ENCODE measurements around the gene ARMC3. TPM values are rescaled to one million over a fixed set of nuclear protein-coding genes. Genes with fewer than 3 reads are reported as not detected.
A peak's percentile ranks its signal among the peaks of the same experiment; 100 is the strongest.

The ARMC3 gene
- total and polyA plus RNA-seq, 8 donors: 0.05 to 0.25 TPM; not detected in 6

- DNase-seq (no peak), ATAC-seq (peak in 3 of 4 donors; percentile 61 to 74 (median 73)), FAIRE-seq (no peak)
- no peak for TF ChIP-seq CTCF (IDR thresholded peaks at IDR 0.05)
- peak overlapping the region in 1 of 4 donors; percentile 1 for H3K27ac ChIP-seq
- H3K9me3 ChIP-seq: no peaks in the 10 kb centered on the region
- H3K27me3 ChIP-seq: no peaks in the 10 kb centered on the region
- intact Hi-C loops (cut with DNase I): no loop called here
- no peaks in the 10 kb centered on the region for H3K36me3 ChIP-seq
- WGBS, 2 donors: 55 to 56% methylated on average over 3 of the region's 3 CpGs
- no peak overlapping the region for H3K4me3 ChIP-seq
- peaks cover 0 to 5% (median 0%) of the 10 kb centered on the region in 3 donors for H3K4me1 ChIP-seq
Observed at GRCh38 chr10:23016636-23017035, 88.8 kb downstream of the ARMC3 start.

- Histone ChIP-seq H3K27me3 (no peaks in the 10 kb centered on the region), H3K9me3 (no peaks in the 10 kb centered on the region), H3K27ac (no peak overlapping the region), H3K36me3 (no peaks in the 10 kb centered on the region), H3K4me1 (peaks cover 0 to 5% (median 0%) of the 10 kb centered on the region in 3 donors), H3K4me3 (no peak overlapping the region)
- TF ChIP-seq CTCF (IDR thresholded peaks at IDR 0.05): no peak
- FAIRE-seq (no peak), ATAC-seq (no peak), DNase-seq (no peak)
- 89 to 98% methylated on average over 6 of the region's 6 CpGs for WGBS, 2 donors
- intact Hi-C loops (cut with DNase I): no loop called here
Observed at GRCh38 chr10:23019633-23020032, 91.8 kb downstream of the ARMC3 start.

GRCh38 chr10:23021430-23021829, 93.6 kb downstream of the ARMC3 start:
- H3K27ac ChIP-seq: no peak overlapping the region
- TF ChIP-seq CTCF (IDR thresholded peaks at IDR 0.05): no peak
- H3K4me1 ChIP-seq: no peaks in the 10 kb centered on the region
- WGBS, 2 donors: 90 to 95% methylated on average over 2 of the region's 2 CpGs
- DNase-seq (no peak), ATAC-seq (no peak), FAIRE-seq (no peak)
- no peaks in the 10 kb centered on the region for H3K27me3 ChIP-seq
- no peaks in the 10 kb centered on the region for H3K9me3 ChIP-seq
- intact Hi-C loops (cut with DNase I): no loop called here
- H3K4me3 ChIP-seq: no peak overlapping the region
- H3K36me3 ChIP-seq: no peaks in the 10 kb centered on the region

- intact Hi-C loops (cut with DNase I): no loop called here
- H3K27me3 ChIP-seq: no peaks in the 10 kb centered on the region
- WGBS, 2 donors: 91 to 92% methylated on average over 2 of the region's 2 CpGs
- H3K4me1 ChIP-seq: no peaks in the 10 kb centered on the region
- no peak overlapping the region for H3K27ac ChIP-seq
- DNase-seq (no peak), FAIRE-seq (no peak), ATAC-seq (no peak)
- TF ChIP-seq CTCF (IDR thresholded peaks at IDR 0.05): no peak
- no peaks in the 10 kb centered on the region for H3K36me3 ChIP-seq
- no peak overlapping the region for H3K4me3 ChIP-seq
- H3K9me3 ChIP-seq: no peaks in the 10 kb centered on the region
Observed at GRCh38 chr10:23024002-23024401, 96.1 kb downstream of the ARMC3 start.

- H3K4me1 ChIP-seq: no peaks in the 10 kb centered on the region
- H3K9me3 ChIP-seq: no peaks in the 10 kb centered on the region
- WGBS, 2 donors: 74 to 75% methylated on average over 3 of the region's 3 CpGs
- FAIRE-seq (no peak), DNase-seq (no peak), ATAC-seq (no peak)
- no peaks in the 10 kb centered on the region for H3K36me3 ChIP-seq
- no peak overlapping the region for H3K4me3 ChIP-seq
- no peaks in the 10 kb centered on the region for H3K27me3 ChIP-seq
- no peak for TF ChIP-seq CTCF (IDR thresholded peaks at IDR 0.05)
- no peak overlapping the region for H3K27ac ChIP-seq
- intact Hi-C loops (cut with DNase I): no loop called here
Observed at GRCh38 chr10:23031318-23031717, 103.5 kb downstream of the ARMC3 start.
